GM21529 (cell line): ENCODE measurements around the gene AP1G2.

Experiments used
- ATAC-seq: cut with Tn5 transposase; IDR thresholded peaks from one replicate; pipeline ENCODE4 v1.9.1; 2021; ENCODE audit not compliant: unreplicated experiment

Gene AP1G2

GRCh38 chr14:23558346-23559009 is 9.1 kb downstream of the AP1G2 start:
- no peak for ATAC-seq

GRCh38 chr14:23557946-23558345 is 9.6 kb downstream of the AP1G2 start:
- ATAC-seq = no peak

GRCh38 chr14:23557521-23557920 is 10.1 kb downstream of the AP1G2 start:
- no peak for ATAC-seq

- no peak for ATAC-seq
These were observed 10.7 kb downstream of the AP1G2 start for GRCh38 chr14:23556700-23557440.

GRCh38 chr14:23555882-23556699 is 11.5 kb downstream of the AP1G2 start, which contains the start of gene THTPA:
Gene THTPA (plus strand): TSS chr14:23556271. CDS start chr14:23556758, 487 bp downstream.
- peak; percentile 85 for ATAC-seq

GRCh38 chr14:23555533-23555881 is 12.1 kb downstream of the AP1G2 start:
- ATAC-seq = no peak

GRCh38 chr14:23551266-23552028 is 16.1 kb downstream of the AP1G2 start, which contains the start of gene ZFHX2:
Gene ZFHX2 (minus strand): TSS chr14:23551765. CDS start chr14:23535325, 16,440 bp downstream.
- peak; percentile 52 for ATAC-seq

- no peak for ATAC-seq
These were observed 16.8 kb downstream of the AP1G2 start for GRCh38 chr14:23550812-23551265.

- ATAC-seq = no peak
These were observed 17.3 kb downstream of the AP1G2 start for GRCh38 chr14:23550131-23550811.

GRCh38 chr14:23548351-23549318 is 19.0 kb downstream of the AP1G2 start:
- ATAC-seq = no peak

- ATAC-seq = no peak
These were observed 19.7 kb downstream of the AP1G2 start for GRCh38 chr14:23547924-23548323.

- no peak for ATAC-seq
These were observed 21.0 kb downstream of the AP1G2 start for GRCh38 chr14:23546450-23547035.

- ATAC-seq = no peak
These were observed 21.7 kb downstream of the AP1G2 start for GRCh38 chr14:23545740-23546365.

GRCh38 chr14:23544511-23545447 is 22.8 kb downstream of the AP1G2 start:
- ATAC-seq = no peak

GRCh38 chr14:23543403-23543802 is 24.2 kb downstream of the AP1G2 start:
- ATAC-seq = no peak

GRCh38 chr14:23542261-23542660 is 25.3 kb downstream of the AP1G2 start:
- no peak for ATAC-seq

GRCh38 chr14:23540141-23540469 is 27.5 kb downstream of the AP1G2 start:
- ATAC-seq = no peak
